HG03095 (cell line): ENCODE measurements around the gene GNS.
A peak's percentile ranks its signal among the peaks of the same experiment; 100 is the strongest.
"Not testable (repeated sequence)": the region's sequence is repeated elsewhere in the genome, so short reads cannot be mapped to it uniquely, and the experiment has no call there.

ENCODE experiments used
- ATAC-seq: cut with Tn5 transposase; IDR thresholded peaks from one replicate; pipeline ENCODE4 v1.9.1; 2021; ENCODE audit warnings: moderate library complexity; ENCODE audit not compliant: unreplicated experiment

The GNS gene

GRCh38 chr12:64759035-64759894 is at the start of gene GNS:
Gene GNS (minus strand): TSS chr12:64759406. CDS start chr12:64759276, 130 bp downstream.
- ATAC-seq: peak; percentile 80

DNA sequence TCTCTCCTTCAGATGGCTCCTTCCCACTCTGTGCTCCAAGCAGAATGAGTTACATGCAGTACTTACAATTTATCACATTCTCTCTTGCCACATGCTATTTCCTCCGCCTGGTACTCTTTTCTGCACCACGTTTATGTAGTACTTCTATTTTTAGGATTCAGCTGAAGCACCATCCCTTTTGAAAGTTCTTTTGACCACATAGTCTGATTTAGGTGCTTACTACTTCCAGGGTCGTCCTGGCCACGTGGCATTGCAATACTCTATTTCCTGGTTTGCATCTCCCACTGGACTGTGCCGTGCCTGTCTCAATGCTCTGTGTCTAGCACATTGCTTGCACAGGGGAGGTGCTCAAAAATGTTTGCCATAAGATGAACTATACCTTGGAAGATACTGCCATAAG is 48.9 kb upstream of the GNS start:
- no peak for ATAC-seq

- ATAC-seq: no peak
These were observed 47.6 kb upstream of the GNS start for GRCh38 chr12:64806593-64807460.

GRCh38 chr12:64806173-64806572 is 47.0 kb upstream of the GNS start:
- no peak for ATAC-seq

DNA sequence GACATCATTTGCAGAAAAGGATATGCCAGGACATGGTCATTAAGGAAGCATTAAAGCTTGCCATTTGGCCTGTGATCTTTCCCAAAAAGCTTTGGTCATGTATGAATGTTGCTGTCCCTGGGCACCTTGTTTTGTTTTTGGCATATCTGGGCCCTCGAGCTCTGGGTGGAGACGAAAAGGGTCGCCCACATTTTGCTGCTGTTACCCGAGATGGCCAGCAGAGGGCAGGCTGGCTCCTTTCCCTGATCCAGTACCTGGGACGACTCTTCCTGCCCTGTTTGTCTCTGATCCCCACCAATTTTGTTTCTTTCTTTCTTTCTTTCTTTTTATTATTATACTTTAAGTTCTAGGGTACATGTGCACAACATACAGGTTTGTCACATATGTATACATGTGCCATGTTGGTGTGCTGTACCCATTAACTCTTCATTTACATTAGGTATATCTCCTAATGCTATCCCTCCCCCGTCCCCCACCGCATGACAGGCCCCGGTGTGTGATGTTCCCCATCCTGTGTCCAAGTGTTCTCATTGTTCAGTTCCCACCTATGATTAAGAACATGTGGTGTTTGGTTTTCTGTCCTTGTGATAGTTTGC is 43.1 kb upstream of the GNS start:
- not testable (repeated sequence) for ATAC-seq

DNA sequence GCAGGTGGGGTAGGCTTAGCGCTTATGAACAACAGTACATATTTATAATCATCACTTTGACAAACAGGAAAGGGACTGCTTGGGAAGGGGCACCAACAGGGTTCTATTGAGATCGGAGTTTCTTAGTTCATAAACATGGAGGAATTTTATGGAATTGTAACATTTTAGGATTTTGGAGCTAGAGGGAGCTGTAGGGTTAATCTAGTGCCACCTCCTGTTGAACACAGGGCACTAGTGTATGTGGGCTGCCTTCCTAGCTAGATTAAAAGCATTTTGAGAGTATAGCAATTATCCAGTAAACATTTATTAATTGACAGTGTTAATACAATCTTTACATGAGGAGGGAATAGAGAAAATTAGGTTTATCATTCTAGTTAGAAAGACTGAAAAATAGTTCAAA is 42.2 kb upstream of the GNS start:
- ATAC-seq: no peak

GRCh38 chr12:64800640-64801039 is 41.4 kb upstream of the GNS start:
- ATAC-seq: peak; percentile 58

DNA sequence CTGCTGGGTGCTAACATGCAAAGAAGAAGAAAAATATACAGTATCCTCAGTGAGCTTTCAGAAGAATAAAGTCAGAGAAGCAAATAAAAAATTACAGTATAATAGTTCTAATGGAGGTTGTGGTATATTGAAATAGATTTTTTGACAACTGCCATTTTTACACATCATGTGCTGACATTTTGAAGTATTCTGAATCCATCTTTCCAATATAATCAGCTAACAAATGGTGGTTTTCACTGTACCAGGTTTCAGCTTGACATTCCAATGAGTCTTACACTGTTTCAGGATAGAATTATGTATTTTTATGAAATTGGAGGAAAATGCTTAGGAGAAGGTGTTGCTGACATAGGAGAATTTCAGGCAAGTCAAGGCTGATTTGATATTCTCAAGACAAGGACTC is 39.0 kb upstream of the GNS start:
- no peak for ATAC-seq

GRCh38 chr12:64797156-64797555 is 38.0 kb upstream of the GNS start:
- no peak for ATAC-seq

DNA sequence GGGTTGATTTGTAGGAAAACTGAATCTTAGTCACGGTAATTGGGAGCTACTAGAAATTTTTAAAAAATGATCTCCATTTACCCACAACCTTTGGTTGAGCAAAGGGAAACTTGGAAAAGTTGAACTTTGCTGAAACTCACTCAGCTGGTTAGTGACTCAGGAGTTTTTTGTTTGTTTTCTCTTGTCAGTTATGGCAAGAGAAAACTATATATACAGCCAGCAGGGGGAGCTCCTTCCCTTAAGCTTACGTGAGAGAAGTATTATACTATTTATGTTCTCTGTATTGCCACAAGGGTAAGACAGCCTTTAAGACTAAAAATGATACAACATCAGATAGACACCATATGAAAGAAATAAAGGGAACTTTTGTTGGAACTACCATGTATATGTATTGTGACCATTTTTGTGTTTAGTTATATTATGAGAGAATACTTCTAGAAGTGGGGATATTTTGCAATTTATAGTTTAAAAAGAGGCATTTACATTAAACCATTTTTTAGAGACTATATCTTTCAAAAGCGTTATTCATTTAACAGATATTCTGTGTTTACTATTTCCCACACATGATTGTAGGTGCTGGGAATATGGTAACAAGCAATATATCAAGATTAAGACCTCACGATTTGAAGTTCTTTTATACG is 37.1 kb upstream of the GNS start:
- ATAC-seq: peak; percentile 60

- no peak for ATAC-seq
These were observed 35.1 kb upstream of the GNS start for GRCh38 chr12:64794305-64794704.

- ATAC-seq: no peak
These were observed 34.4 kb upstream of the GNS start for GRCh38 chr12:64793610-64794009.

- no peak for ATAC-seq
These were observed 32.9 kb upstream of the GNS start for GRCh38 chr12:64792128-64792527.

DNA sequence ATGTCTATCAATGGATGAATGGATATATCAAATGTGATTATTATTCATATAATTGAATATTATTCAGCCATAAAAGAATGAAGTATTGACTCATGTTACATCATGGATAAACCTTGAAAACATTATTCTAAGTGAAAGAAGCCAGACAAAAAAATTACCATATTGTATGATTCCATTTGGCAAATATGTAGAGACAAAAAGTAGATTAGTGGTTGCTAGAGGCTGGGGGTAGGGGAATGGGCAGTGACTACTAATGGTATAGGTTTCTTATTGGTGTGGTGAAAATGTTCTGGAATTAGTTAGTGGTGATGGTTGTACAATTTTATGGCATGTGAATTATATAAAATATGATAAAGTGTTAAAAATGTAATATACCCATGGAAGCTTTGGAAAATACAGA is 31.8 kb upstream of the GNS start:
- no peak for ATAC-seq

GRCh38 chr12:64790166-64790565 is 31.0 kb upstream of the GNS start:
- ATAC-seq: no peak

DNA sequence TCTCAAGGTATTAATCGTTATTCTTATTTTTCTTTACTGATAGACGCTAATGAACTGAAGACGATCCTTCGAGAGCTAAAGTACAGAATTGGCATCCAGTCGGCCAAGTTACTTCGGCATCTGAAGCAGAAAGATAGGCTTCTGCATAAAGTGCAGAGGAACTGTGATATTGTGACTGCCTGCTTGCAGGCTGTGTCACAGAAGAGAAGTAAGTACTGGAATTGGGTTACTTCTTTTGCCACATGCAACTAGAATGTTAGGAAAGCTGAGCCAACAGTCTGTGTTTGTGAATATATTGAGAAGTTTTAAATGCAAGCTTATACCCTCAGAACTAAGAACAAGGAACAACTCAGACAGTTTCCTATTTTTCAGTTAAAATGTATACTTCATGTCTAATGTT is 26.6 kb upstream of the GNS start:
- no peak for ATAC-seq

DNA sequence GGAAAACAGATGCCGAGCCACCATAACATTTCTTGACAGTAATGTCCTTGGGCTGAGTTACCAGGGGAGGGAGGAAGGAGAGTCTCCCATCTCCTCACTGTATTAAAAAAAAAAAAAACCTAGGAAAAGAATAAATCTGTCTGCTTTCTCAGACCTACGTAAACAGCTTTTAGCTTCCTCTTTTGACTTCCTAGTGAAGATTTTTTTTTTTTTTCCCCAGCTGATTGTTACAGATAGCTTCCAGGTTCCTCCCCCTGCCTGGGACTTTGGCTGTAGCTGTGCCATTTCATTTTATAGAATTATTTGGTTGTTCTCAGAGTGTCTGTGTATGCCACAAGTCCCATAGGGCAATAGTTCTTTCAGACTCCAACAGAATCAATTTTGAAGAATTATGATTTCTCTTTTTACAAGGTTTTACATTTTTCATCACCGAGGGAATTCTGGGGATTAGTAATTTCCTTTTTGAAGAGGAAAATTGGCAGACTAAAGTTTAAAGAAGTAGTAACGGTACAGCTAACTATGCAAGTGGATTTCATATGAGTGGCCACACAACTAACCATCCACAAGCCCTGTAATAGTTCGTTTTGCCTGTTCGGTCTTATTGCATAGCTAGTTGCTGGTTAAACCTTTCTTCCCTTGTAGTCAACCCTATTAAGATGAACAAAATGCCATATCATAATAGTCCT is 23.1 kb upstream of the GNS start:
- ATAC-seq: no peak

- ATAC-seq: peak; percentile 24
These were observed 22.3 kb upstream of the GNS start for GRCh38 chr12:64781280-64782190.

- peak; percentile 49 for ATAC-seq
These were observed 21.5 kb upstream of the GNS start for GRCh38 chr12:64780531-64781279.
